HepG2 (cell line): ENCODE results near the gene AGAP1. TPM values are rescaled to one million over a fixed set of nuclear protein-coding genes. Genes with fewer than 3 reads are reported as not detected.

Source experiments
- ATAC-seq: fragments of 200-7000 bp; cut with Tn5 transposase; 3 replicates; pipeline ENCODE4 v1.9.1; 2020; ENCODE audit warnings: mild to moderate bottlenecking, moderate library complexity
- BruUV-seq: library from RNA; stranded (reverse); fragments of 400-500 nt; replicated peaks from 2 replicates; lab custom pipeline; 2021; lab: Mats Ljungman, UMichigan
- CTCF ChIA-PET: fragments of 300-600 bp; formaldehyde crosslinking; extraction: SDS; loops from one replicate; lab custom pipeline; 2021; ENCODE audit warnings: low total read pairs, inconsistent platforms, low intra/inter-chr PET ratio; lab: Yijun Ruan, JAX
- POLR2A ChIA-PET: fragments of 350-600 bp; sonication (Branson Sonifier 250); formaldehyde crosslinking; loops from one replicate; lab custom pipeline; 2020; ENCODE audit warnings: antibody characterized with exemption, inconsistent platforms; lab: Yijun Ruan, JAX
- DNase-seq: peaks from one replicate; pipeline ENCODE4 v3.0.0-alpha.2; 2015; ENCODE audit warnings: low spot score
- FAIRE-seq: peaks from 3 replicates; lab custom pipeline; 2011; peaks lifted over from hg19 to GRCh38; lab: Jason Lieb, UNC
- H2AFZ ChIP-seq: one replicate; pipeline ENCODE4 v1.6.1; 2011; ENCODE audit warnings: low read length, inconsistent platforms
- H3K27ac ChIP-seq: fragments of 300-600 bp; 3 replicates; pipeline ENCODE4 v1.8.0; 2011; ENCODE audit warnings: mixed run types, mild to moderate bottlenecking, mixed read lengths, low read length, inconsistent platforms; ENCODE audit not compliant: insufficient read depth; ENCODE audit errors: extremely low read length
- H3K27me3 ChIP-seq, 2 experiments: fragments of 200-600 bp in 1 of 2; 2 replicates in 1 of 2; 3 replicates in 1 of 2; pipeline versions ENCODE4 v1.6.0 to v1.8.0; 2011; ENCODE audit warnings: low read length in 2 of 2, mild to moderate bottlenecking in 2 of 2, moderate library complexity in 2 of 2, inconsistent platforms in 1 of 2; ENCODE audit not compliant: insufficient read depth in 2 of 2, control insufficient read depth in 1 of 2
- H3K36me3 ChIP-seq, 2 experiments: fragments of 200-600 bp in 1 of 2; replicated peaks in 1 of 2; 2 replicates in 1 of 2; 3 replicates in 1 of 2; pipeline versions ENCODE4 v1.5.1 to v1.8.0; 2011; ENCODE audit warnings: low read length in 2 of 2, inconsistent platforms in 1 of 2; ENCODE audit not compliant: insufficient read depth in 2 of 2, control insufficient read depth in 1 of 2
- H3K4me1 ChIP-seq: 2 replicates; pipeline ENCODE4 v1.5.1; 2012; ENCODE audit warnings: low read length, inconsistent platforms; ENCODE audit not compliant: insufficient read depth
- H3K4me2 ChIP-seq: 2 replicates; pipeline ENCODE4 v1.6.0; 2011; ENCODE audit warnings: low read depth, low read length, inconsistent platforms
- H3K4me3 ChIP-seq, 3 experiments: fragments of 200-600 bp in 1 of 3; sonication (generic), shearing (Covaris generic) in 1 of 3; replicated peaks in 1 of 3; 2 replicates each; pipeline ENCODE4 v1.5.1; 2011 to 2016; ENCODE audit warnings: low read length in 3 of 3, inconsistent platforms in 2 of 3, low read depth in 2 of 3, mild to moderate bottlenecking in 2 of 3, control low read depth in 1 of 3, mixed read lengths in 1 of 3; ENCODE audit not compliant: insufficient read depth in 1 of 3
- H3K79me2 ChIP-seq: one replicate; pipeline ENCODE4 v1.6.1; 2011; ENCODE audit warnings: low read length, inconsistent platforms; ENCODE audit not compliant: insufficient read depth
- H3K9ac ChIP-seq: 2 replicates; pipeline ENCODE4 v1.6.0; 2011; ENCODE audit warnings: mild to moderate bottlenecking, low read depth, low read length, inconsistent platforms; ENCODE audit not compliant: insufficient read depth
- H3K9me3 ChIP-seq: 2 replicates; pipeline ENCODE4 v1.5.1; 2012; ENCODE audit warnings: mild to moderate bottlenecking, low read length
- H4K20me1 ChIP-seq: 2 replicates; pipeline ENCODE4 v1.6.0; 2011; ENCODE audit warnings: inconsistent platforms, mild to moderate bottlenecking, low read length, moderate library complexity; ENCODE audit not compliant: insufficient read depth
- ATAD3A ChIP-seq: sonication (generic); formaldehyde crosslinking; IDR thresholded peaks from 2 replicates; pipeline ENCODE4 v1.4.0; 2020; ENCODE audit warnings: missing genetic modification reagents
- ATM ChIP-seq: fragments of 450-650 bp; IDR thresholded peaks from 2 replicates; pipeline ENCODE4 v1.7.1; 2017; ENCODE audit warnings: mild to moderate bottlenecking, borderline replicate concordance
- CBX5 ChIP-seq: sonication (generic); formaldehyde crosslinking; IDR thresholded peaks from 2 replicates; pipeline ENCODE4 v1.4.0; 2020; ENCODE audit warnings: missing genetic modification reagents, borderline replicate concordance
- CCDC6 ChIP-seq: sonication (generic); formaldehyde crosslinking; IDR thresholded peaks from 2 replicates; pipeline ENCODE4 v1.8.1; 2022; ENCODE audit warnings: mild to moderate bottlenecking, missing genetic modification reagents, moderate library complexity
- CENPBD1 ChIP-seq: sonication (generic); formaldehyde crosslinking; IDR thresholded peaks from 2 replicates; pipeline ENCODE4 v1.8.0; 2022; ENCODE audit warnings: missing genetic modification reagents, low read depth, mild to moderate bottlenecking, borderline replicate concordance
- DNMT1 ChIP-seq: sonication (generic); formaldehyde crosslinking; IDR thresholded peaks from 2 replicates; pipeline ENCODE4 v1.5.1; 2020; ENCODE audit warnings: mild to moderate bottlenecking, missing genetic modification reagents
- E2F1 ChIP-seq: sonication (generic); formaldehyde crosslinking; IDR thresholded peaks from 2 replicates; pipeline ENCODE4 v1.5.0; 2020; ENCODE audit warnings: missing genetic modification reagents
- EEA1 ChIP-seq: sonication (generic); formaldehyde crosslinking; IDR thresholded peaks from 2 replicates; pipeline ENCODE4 v1.5.1; 2020; ENCODE audit warnings: mild to moderate bottlenecking, missing genetic modification reagents, borderline replicate concordance
- HNRNPH1 ChIP-seq: fragments of 200-400 bp; formaldehyde crosslinking; optimal IDR thresholded peaks from 2 replicates; pipeline ENCODE3; 2017; ENCODE audit warnings: mild to moderate bottlenecking, low read depth, low read length
- KLF15 ChIP-seq: sonication (generic); formaldehyde crosslinking; IDR thresholded peaks from 2 replicates; pipeline ENCODE4 v1.8.1; 2023; ENCODE audit warnings: borderline replicate concordance, mild to moderate bottlenecking, inconsistent platforms, missing genetic modification reagents, mixed read lengths
- MED13 ChIP-seq: sonication (generic); formaldehyde crosslinking; IDR thresholded peaks from 2 replicates; pipeline ENCODE4 v1.5.0; 2020; ENCODE audit warnings: missing genetic modification reagents
- NR2F6 ChIP-seq, 2 experiments: IDR thresholded peaks; 2 replicates each; pipeline ENCODE4 v1.6.1; 2016; ENCODE audit warnings: antibody characterized with exemption in 1 of 2, mild to moderate bottlenecking in 1 of 2
- RBFOX2 ChIP-seq: fragments of 200-400 bp; formaldehyde crosslinking; IDR thresholded peaks from 2 replicates; pipeline ENCODE4 v1.6.1; 2017; ENCODE audit warnings: low read depth, mild to moderate bottlenecking, low read length
- TEAD3 ChIP-seq: optimal IDR thresholded peaks from 2 replicates; pipeline ENCODE3; 2016; ENCODE audit warnings: borderline replicate concordance
- THAP11 ChIP-seq: IDR thresholded peaks from 2 replicates; pipeline ENCODE4 v1.6.1; 2016; ENCODE audit warnings: missing biosample characterization, missing genetic modification reagents
- THAP9 ChIP-seq: sonication (generic); formaldehyde crosslinking; IDR thresholded peaks from 2 replicates; pipeline ENCODE4; 2020; ENCODE audit warnings: missing genetic modification reagents, mild to moderate bottlenecking, borderline replicate concordance
- ZNF350 ChIP-seq: sonication (generic); formaldehyde crosslinking; IDR thresholded peaks from 2 replicates; pipeline ENCODE4 v1.4.0; 2020; ENCODE audit warnings: mild to moderate bottlenecking, low read depth, missing genetic modification reagents, borderline replicate concordance
- ZNF432 ChIP-seq: sonication (generic); formaldehyde crosslinking; IDR thresholded peaks from 2 replicates; pipeline ENCODE4 v1.5.0; 2020; ENCODE audit warnings: missing genetic modification reagents, mild to moderate bottlenecking, borderline replicate concordance
- ZNF788 ChIP-seq: sonication (generic); formaldehyde crosslinking; IDR thresholded peaks from 2 replicates; pipeline ENCODE4 v1.5.0; 2020; ENCODE audit warnings: mild to moderate bottlenecking, missing genetic modification reagents, borderline replicate concordance
- WGBS: methylation state at CpG from one replicate; pipeline ENCODE4 v1.1.6; 2017; ENCODE audit warnings: low lambda C conversion rate; 5-methylcytosine and 5-hydroxymethylcytosine counted together
- in situ Hi-C: cut with HindIII; loops from 2 replicates; pipeline ENCODE4 v1.10.0; 2017; ENCODE audit warnings: low pct_unique_long_range_greater_than_20kb; ENCODE audit not compliant: extremely low pct_ligation_motif_present
- intact Hi-C: fragments of 100-400 bp; cut with micrococcal nuclease; formaldehyde crosslinking; loops from one replicate; pipeline ENCODE4 v1.10.0; 2022; ENCODE audit not compliant: unreplicated experiment
- polyA plus RNA-seq, 8 experiments: library from polyadenylated mRNA; depleted of rRNA in 3 of 8; stranded (reverse) in 7 of 8; unstranded in 1 of 8; fragments of >200 nt; fragmentation: Illumina TruSeq in 4 of 8; extraction: Trizol in 4 of 8; gene quantifications; 2 replicates each; pipeline versions ENCODE4 v1.2.1 to v1.2.3, GENCODE V29; 2011 to 2016; ENCODE audit warnings: low read depth in 4 of 8, missing spikeins in 1 of 8, mixed read lengths in 1 of 8; ENCODE audit not compliant: insufficient read depth in 1 of 8
- total RNA-seq, 5 experiments: library from RNA; depleted of rRNA; stranded (reverse); fragments of >200 nt; fragmentation: Illumina TruSeq; extraction: Trizol; gene quantifications; 2 replicates each; pipeline ENCODE4 v1.2.3, GENCODE V29; 2016; ENCODE audit warnings: low read depth in 1 of 5

AGAP1 gene
- total and polyA plus RNA-seq, 2 of the 13 experiments (the other 11 are each of a cell fraction or from before 2014, with no cell fraction given): 21.2 to 32.7 TPM

- H3K9me3 ChIP-seq: no peaks in the 10 kb centered on the region
- TF ChIP-seq TEAD3 (CRISPR knock-in tag) (no peak), CCDC6 (CRISPR knock-in tag) (no peak), RBFOX2 (no peak), CBX5 (no peak), CENPBD1 (CRISPR knock-in tag) (no peak), NR2F6 (IDR thresholded peaks at IDR 0.05) (no peak), NR2F6 (CRISPR knock-in tag; IDR thresholded peaks at IDR 0.05) (no peak), ATAD3A (CRISPR knock-in tag) (no peak), MED13 (CRISPR knock-in tag) (no peak), ZNF788 (no peak), HNRNPH1 (no peak), E2F1 (CRISPR knock-in tag) (no peak), THAP9 (CRISPR knock-in tag) (no peak), ATM (no peak), KLF15 (CRISPR knock-in tag) (no peak), ZNF432 (CRISPR knock-in tag) (no peak), ZNF350 (CRISPR knock-in tag) (no peak), EEA1 (CRISPR knock-in tag) (no peak), DNMT1 (CRISPR knock-in tag) (no peak), THAP11 (no peak)
- DNase-seq (no peak), ATAC-seq (no peak), FAIRE-seq (no peak)
- H3K36me3 ChIP-seq: peaks cover 8 to 31% of the 10 kb centered on the region in 2 experiments
- H4K20me1 ChIP-seq: no peaks in the 10 kb centered on the region
- intact Hi-C loops: no loop called here
- H3K4me2 ChIP-seq: no peak overlapping the region
- H3K9ac ChIP-seq: no peak overlapping the region
- WGBS: 96% methylated on average over 13 of the region's 13 CpGs
- in situ Hi-C loops: no loop called here
- ChIA-PET POLR2A (no interaction called here), CTCF (no interaction called here)
- peaks cover 18% of the 10 kb centered on the region for H3K4me1 ChIP-seq
- no peaks in the 10 kb centered on the region for H3K27me3 ChIP-seq
- no peak overlapping the region for H2AFZ ChIP-seq
- BruUV-seq: no TSS peak
- H3K79me2 ChIP-seq: peaks cover 2% of the 10 kb centered on the region
- no peak overlapping the region for H3K27ac ChIP-seq
- no peak overlapping the region for H3K4me3 ChIP-seq
Measured at GRCh38 chr2:235716875-235717496, 223.1 kb downstream of the AGAP1 start.
